Vagina (tissue), 2 donors: ENCODE results near the gene MCM9.

ENCODE experiments used
- POLR2AphosphoS5 ChIP-seq, 2 donors: sonication (generic); formaldehyde crosslinking; IDR thresholded peaks; one replicate each; pipeline ENCODE4 v1.9.0; 2017; ENCODE audit warnings: antibody characterized with exemption in 2 of 2, mild to moderate bottlenecking in 2 of 2, low read depth in 1 of 2; ENCODE audit not compliant: insufficient read depth in 1 of 2
- TF ChIP-seq, protein P1 (sequence below), 3 experiments: fragments of 450-650 bp in 2 of 3; fragments of 200-600 bp in 1 of 3; sonication (generic) in 1 of 3; IDR thresholded peaks; one replicate each; pipeline ENCODE4 v1.5.1; 2017 to 2019; ENCODE audit warnings: antibody characterized with exemption in 3 of 3, mild to moderate bottlenecking in 2 of 3, moderate library complexity in 2 of 3

DNA sequence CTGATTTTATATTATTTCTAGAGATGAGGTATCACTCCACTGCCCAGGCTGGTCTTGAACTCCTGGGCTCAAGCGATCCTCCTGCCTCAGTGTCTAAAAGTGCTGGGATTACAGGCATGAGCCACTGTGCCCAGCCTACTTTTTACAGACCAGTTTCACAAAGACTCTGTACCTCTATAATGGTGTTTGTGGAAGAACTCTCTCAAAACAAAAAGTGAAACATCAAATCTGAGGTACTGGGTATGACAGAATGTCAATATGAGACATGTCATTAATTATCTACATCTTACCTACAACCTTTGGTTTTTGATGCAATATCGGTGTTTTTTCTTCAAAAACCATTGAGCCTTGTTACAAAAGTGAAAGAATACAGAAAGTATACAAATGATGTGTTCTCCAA, 49.4 kb upstream of the MCM9 start:
- no peak for TF ChIP-seq POLR2AphosphoS5 (IDR thresholded peaks at IDR 0.05; ENCODE audit: insufficient read depth in 1 of 2, low read depth in 1 of 2)
- TF ChIP-seq, protein P1, sequence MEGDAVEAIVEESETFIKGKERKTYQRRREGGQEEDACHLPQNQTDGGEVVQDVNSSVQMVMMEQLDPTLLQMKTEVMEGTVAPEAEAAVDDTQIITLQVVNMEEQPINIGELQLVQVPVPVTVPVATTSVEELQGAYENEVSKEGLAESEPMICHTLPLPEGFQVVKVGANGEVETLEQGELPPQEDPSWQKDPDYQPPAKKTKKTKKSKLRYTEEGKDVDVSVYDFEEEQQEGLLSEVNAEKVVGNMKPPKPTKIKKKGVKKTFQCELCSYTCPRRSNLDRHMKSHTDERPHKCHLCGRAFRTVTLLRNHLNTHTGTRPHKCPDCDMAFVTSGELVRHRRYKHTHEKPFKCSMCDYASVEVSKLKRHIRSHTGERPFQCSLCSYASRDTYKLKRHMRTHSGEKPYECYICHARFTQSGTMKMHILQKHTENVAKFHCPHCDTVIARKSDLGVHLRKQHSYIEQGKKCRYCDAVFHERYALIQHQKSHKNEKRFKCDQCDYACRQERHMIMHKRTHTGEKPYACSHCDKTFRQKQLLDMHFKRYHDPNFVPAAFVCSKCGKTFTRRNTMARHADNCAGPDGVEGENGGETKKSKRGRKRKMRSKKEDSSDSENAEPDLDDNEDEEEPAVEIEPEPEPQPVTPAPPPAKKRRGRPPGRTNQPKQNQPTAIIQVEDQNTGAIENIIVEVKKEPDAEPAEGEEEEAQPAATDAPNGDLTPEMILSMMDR (IDR thresholded peaks at IDR 0.05): no peak
